ENCODE data around the gene NEK11. TPM values are rescaled to one million over a fixed set of nuclear protein-coding genes. Genes with fewer than 3 reads are reported as not detected.
"Not testable (repeated sequence)": the region's sequence is repeated elsewhere in the genome, so short reads cannot be mapped to it uniquely, and the experiment has no call there.

Gene NEK11
- polyA plus RNA-seq, 3 donors = 0.31 to 0.56 (median 0.43) TPM

- H3K27ac ChIP-seq (ENCODE audit: low read depth in 1 of 2, low read length in 2 of 2) = no peak overlapping the region
- H3K9ac ChIP-seq (ENCODE audit: insufficient read depth, low read length, poor library complexity, severe bottlenecking) = no peak overlapping the region
- 100% methylated on average over 3 of the region's 5 CpGs for WGBS (ENCODE audit: insufficient coverage)
- H3K4me3 Mint-ChIP-seq = no peak overlapping the region
- peaks cover 3% of the 10 kb centered on the region for H3K4me1 Mint-ChIP-seq
- no peak overlapping the region for H2AFZ ChIP-seq (ENCODE audit: insufficient read depth, low read depth, low read length, poor library complexity, severe bottlenecking)
- H3K9me3 Mint-ChIP-seq = no peaks in the 10 kb centered on the region
- no peaks in the 10 kb centered on the region for H3K36me3 Mint-ChIP-seq
- H3K27me3 Mint-ChIP-seq (ENCODE audit: low read depth in 3 of 3) = peaks cover 0 to 3% (median 0%) of the 10 kb centered on the region in 3 donors
- no peaks in the 10 kb centered on the region for H4K20me1 ChIP-seq (ENCODE audit: insufficient read depth, low read length)
- intact Hi-C loops (cut with micrococcal nuclease) = loop anchor here in 1 of 2 donors (10.0 kb wide), 1 partner anchor 998 kb away; the partner anchor contains the start of gene CPNE4
- no peaks in the 10 kb centered on the region for H3K4me1 ChIP-seq (ENCODE audit: control insufficient read depth in 1 of 2, insufficient read depth in 2 of 2, low read length in 2 of 2)
- DNase-seq = no peak
- no peaks in the 10 kb centered on the region for H3K36me3 ChIP-seq (replicated peaks in 1 of 2; ENCODE audit: control insufficient read depth in 1 of 2, insufficient read depth in 2 of 2, low read length in 2 of 2)
- H3K4me2 ChIP-seq (replicated peaks; ENCODE audit: extremely low read depth, low read length, poor library complexity, severe bottlenecking) = no peak overlapping the region
- H3K4me3 ChIP-seq (replicated peaks in 1 of 3; ENCODE audit: low read depth in 2 of 3, low read length in 3 of 3) = no peak overlapping the region
- no peak overlapping the region for H3K27ac Mint-ChIP-seq
- no peaks in the 10 kb centered on the region for H3K79me2 ChIP-seq (ENCODE audit: insufficient read depth, low read length)
- no peaks in the 10 kb centered on the region for H3K27me3 ChIP-seq (ENCODE audit: control insufficient read depth in 2 of 2, insufficient read depth in 2 of 2, low read length in 2 of 2)
- H3K9me3 ChIP-seq (replicated peaks in 1 of 2; ENCODE audit: control insufficient read depth in 1 of 2, insufficient read depth in 1 of 2, low read length in 2 of 2) = no peaks in the 10 kb centered on the region
- no peak for TF ChIP-seq CTCF (IDR thresholded peaks at IDR 0.05)
Measured at GRCh38 chr3:131036986-131037385, 10.3 kb downstream of the NEK11 start.

GRCh38 chr3:131038326-131038725, 11.6 kb downstream of the NEK11 start:
- Mint-ChIP-seq H3K4me1 (peaks cover 3% of the 10 kb centered on the region), H3K4me3 (no peak overlapping the region), H3K27ac (no peak overlapping the region), H3K9me3 (peaks cover 0 to 3% (median 0%) of the 10 kb centered on the region in 7 donors), H3K36me3 (no peaks in the 10 kb centered on the region), H3K27me3 (ENCODE audit: low read depth in 3 of 3) (peaks cover 0 to 3% (median 0%) of the 10 kb centered on the region in 3 donors)
- H3K9me3 ChIP-seq (replicated peaks in 1 of 2; ENCODE audit: control insufficient read depth in 1 of 2, insufficient read depth in 1 of 2, low read length in 2 of 2) = no peaks in the 10 kb centered on the region
- no peak overlapping the region for H3K9ac ChIP-seq (ENCODE audit: insufficient read depth, low read length, poor library complexity, severe bottlenecking)
- no peak overlapping the region for H3K4me2 ChIP-seq (replicated peaks; ENCODE audit: extremely low read depth, low read length, poor library complexity, severe bottlenecking)
- no peak overlapping the region for H3K27ac ChIP-seq (ENCODE audit: low read depth in 1 of 2, low read length in 2 of 2)
- H3K4me3 ChIP-seq (replicated peaks in 1 of 3; ENCODE audit: low read depth in 2 of 3, low read length in 3 of 3) = no peak overlapping the region
- H3K36me3 ChIP-seq (replicated peaks in 1 of 2; ENCODE audit: control insufficient read depth in 1 of 2, insufficient read depth in 2 of 2, low read length in 2 of 2) = no peaks in the 10 kb centered on the region
- no peaks in the 10 kb centered on the region for H3K4me1 ChIP-seq (ENCODE audit: control insufficient read depth in 1 of 2, insufficient read depth in 2 of 2, low read length in 2 of 2)
- DNase-seq = no peak
- no peak for TF ChIP-seq CTCF (IDR thresholded peaks at IDR 0.05)
- no peak overlapping the region for H2AFZ ChIP-seq (ENCODE audit: insufficient read depth, low read depth, low read length, poor library complexity, severe bottlenecking)
- intact Hi-C loops (cut with micrococcal nuclease) = loop anchor here in 1 of 2 donors (10.0 kb wide), 1 partner anchor 996 kb away; the partner anchor contains the start of gene CPNE4
- WGBS (ENCODE audit: insufficient coverage) = no CpG with 5 or more reads among the region's 2 CpGs
- no peaks in the 10 kb centered on the region for H4K20me1 ChIP-seq (ENCODE audit: insufficient read depth, low read length)
- no peaks in the 10 kb centered on the region for H3K79me2 ChIP-seq (ENCODE audit: insufficient read depth, low read length)
- no peaks in the 10 kb centered on the region for H3K27me3 ChIP-seq (ENCODE audit: control insufficient read depth in 2 of 2, insufficient read depth in 2 of 2, low read length in 2 of 2)

GRCh38 chr3:131042271-131042985, 15.8 kb downstream of the NEK11 start:
- not testable (repeated sequence) for H3K27me3 Mint-ChIP-seq (ENCODE audit: low read depth in 3 of 3); H3K27ac Mint-ChIP-seq; H3K4me1 Mint-ChIP-seq

More at GRCh38 chr3:131042271-131042985, 15.8 kb downstream of the NEK11 start:
- H3K4me3 ChIP-seq (replicated peaks in 1 of 3; ENCODE audit: low read depth in 2 of 3, low read length in 3 of 3); H3K36me3 ChIP-seq (replicated peaks in 1 of 2; ENCODE audit: control insufficient read depth in 1 of 2, insufficient read depth in 2 of 2, low read length in 2 of 2); H3K4me1 ChIP-seq (ENCODE audit: control insufficient read depth in 1 of 2, insufficient read depth in 2 of 2, low read length in 2 of 2); H3K4me3 Mint-ChIP-seq; H3K27me3 ChIP-seq (ENCODE audit: control insufficient read depth in 2 of 2, insufficient read depth in 2 of 2, low read length in 2 of 2); H4K20me1 ChIP-seq (ENCODE audit: insufficient read depth, low read length); H3K36me3 Mint-ChIP-seq; H3K79me2 ChIP-seq (ENCODE audit: insufficient read depth, low read length); H3K4me2 ChIP-seq (replicated peaks; ENCODE audit: extremely low read depth, low read length, poor library complexity, severe bottlenecking); H3K9ac ChIP-seq (ENCODE audit: insufficient read depth, low read length, poor library complexity, severe bottlenecking); H2AFZ ChIP-seq (ENCODE audit: insufficient read depth, low read depth, low read length, poor library complexity, severe bottlenecking); H3K9me3 Mint-ChIP-seq; H3K27ac ChIP-seq (ENCODE audit: low read depth in 1 of 2, low read length in 2 of 2); DNase-seq; intact Hi-C loops (cut with micrococcal nuclease); H3K9me3 ChIP-seq (replicated peaks in 1 of 2; ENCODE audit: control insufficient read depth in 1 of 2, insufficient read depth in 1 of 2, low read length in 2 of 2): not testable (repeated sequence)
- WGBS (ENCODE audit: insufficient coverage) = 76% methylated on average over 8 of the region's 10 CpGs
